GM21528 (cell line): ENCODE measurements around the gene CEP131.
"Not testable (repeated sequence)": the region's sequence is repeated elsewhere in the genome, so short reads cannot be mapped to it uniquely, and the experiment has no call there.

ENCODE experiments used
- ATAC-seq: cut with Tn5 transposase; IDR thresholded peaks from one replicate; pipeline ENCODE4 v1.9.1; 2021; ENCODE audit warnings: mild to moderate bottlenecking, moderate library complexity; ENCODE audit not compliant: unreplicated experiment, low FRiP score

Gene CEP131

DNA sequence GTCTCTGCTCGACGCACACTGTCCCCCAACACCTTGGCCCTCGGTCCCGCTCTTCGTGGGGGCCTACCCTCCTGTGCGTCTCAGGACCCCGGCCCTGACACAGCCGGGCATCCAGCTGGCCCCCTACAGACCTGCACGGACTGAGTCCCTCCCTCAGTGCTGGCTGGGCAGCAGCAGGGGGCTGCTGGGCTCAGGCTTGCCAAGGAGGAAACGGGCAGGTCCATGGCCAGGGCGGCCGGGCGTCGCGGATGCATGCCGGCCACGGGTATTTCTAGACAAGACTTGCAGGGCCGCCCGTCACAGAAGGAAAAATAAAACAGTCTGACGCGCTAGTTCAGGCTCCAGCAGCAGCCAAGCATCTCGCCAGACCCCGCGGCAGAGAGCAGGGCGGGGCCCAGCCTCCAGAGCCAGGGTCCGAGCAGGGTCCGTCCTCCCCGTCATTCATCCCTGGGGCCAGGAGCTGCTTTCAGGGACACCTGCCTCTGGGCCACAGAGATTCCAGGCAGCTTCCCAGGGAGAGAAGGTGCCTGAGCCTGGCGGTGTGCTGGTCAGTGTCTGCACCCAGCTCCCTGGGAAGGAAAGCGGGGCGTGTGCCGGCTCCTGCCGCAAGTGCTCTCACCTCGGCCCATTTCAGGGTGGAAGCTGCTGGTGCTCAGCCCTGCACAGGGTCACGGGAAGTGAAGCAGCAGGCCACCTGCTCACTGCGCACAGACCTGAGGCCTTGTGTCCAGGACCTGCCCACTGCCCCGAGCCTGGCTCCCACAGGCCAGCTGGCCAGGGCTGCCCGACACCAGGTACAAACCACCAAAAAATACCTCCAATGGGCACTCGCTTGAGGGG lies 64.7 kb downstream of the CEP131 start:
- ATAC-seq, result no peak

DNA sequence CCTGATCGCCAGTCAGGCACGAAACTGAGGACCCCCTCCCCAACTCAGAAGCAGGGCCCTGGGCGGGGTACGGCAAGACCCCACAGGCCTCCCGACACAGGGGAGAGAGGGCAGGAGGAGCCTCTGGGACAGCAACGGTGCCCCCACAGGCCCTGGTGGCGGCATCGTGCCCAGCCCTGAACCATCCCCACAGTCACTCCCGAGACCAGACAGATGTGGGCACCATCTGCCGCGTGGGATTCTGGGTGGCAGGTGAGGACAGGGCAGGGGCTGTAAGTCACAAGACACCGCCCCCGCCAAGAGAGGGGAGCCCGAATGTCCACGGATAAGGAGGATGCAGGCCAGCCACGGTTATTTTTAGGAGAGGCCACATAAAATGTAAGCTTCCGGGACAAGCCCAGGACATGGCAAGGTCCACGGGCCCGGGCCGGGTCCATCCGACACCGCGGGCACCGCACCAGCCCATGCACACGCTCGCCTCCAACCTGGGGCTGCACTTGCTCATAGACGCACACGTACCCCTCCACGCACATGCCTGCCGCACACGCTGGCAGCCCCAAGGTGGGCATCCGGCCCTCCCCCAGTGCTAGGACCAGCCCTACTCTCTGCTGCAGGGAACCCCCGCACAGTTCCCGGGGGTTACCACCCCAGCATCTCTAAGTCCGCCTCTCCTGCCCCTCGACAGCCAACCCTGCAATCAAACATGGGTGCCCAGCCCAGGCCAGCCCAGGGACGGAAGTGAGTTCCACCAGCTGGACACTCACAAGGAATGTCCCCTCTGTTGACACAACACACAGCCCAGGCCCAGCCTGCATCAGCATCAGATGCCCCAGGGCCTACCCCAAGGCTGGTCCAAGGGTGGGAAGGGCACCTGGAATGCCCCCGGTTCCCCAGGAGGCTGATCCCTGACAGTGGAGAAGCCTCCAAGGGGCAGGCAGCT lies 65.6 kb downstream of the CEP131 start:
- no peak for ATAC-seq

DNA sequence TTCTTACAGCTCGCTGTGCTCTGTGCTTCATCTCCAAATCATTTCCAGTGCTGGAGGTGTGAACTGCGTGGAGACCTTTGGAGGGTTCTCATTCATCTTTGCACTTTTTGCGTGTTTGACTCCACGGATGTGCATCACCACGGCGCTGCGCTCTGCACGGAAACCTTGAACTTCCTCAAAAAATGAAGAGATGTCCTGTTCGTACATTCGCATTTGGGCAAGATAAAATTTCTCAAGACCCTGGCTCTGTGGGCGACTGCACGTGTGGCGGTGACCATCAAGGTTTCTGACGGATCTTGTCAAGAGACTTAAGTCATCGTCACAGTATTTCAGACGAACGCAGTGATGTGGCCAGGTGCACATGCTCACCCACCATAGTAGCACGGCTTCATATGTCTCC lies 67.8 kb downstream of the CEP131 start:
- no peak for ATAC-seq

DNA sequence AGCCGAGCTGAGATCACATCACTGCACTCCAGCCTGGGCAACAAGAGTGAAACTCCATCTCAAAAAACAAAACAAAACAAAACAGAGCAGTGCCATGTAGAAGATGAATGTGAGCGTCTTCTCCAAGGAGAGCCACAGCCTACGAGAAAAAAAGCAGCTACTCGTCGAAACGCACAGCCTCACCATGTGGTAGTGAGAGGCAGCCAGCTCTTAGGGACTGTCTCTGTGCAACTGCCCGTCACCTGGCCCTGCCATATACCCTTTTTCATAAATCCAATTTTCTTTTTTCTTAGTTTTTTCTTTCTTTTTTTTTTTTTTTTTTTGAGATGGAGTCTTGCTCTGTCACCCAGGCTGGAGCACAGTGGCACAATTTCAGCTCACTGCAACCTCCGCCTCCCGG lies 68.7 kb downstream of the CEP131 start:
- ATAC-seq, result not testable (repeated sequence)

DNA sequence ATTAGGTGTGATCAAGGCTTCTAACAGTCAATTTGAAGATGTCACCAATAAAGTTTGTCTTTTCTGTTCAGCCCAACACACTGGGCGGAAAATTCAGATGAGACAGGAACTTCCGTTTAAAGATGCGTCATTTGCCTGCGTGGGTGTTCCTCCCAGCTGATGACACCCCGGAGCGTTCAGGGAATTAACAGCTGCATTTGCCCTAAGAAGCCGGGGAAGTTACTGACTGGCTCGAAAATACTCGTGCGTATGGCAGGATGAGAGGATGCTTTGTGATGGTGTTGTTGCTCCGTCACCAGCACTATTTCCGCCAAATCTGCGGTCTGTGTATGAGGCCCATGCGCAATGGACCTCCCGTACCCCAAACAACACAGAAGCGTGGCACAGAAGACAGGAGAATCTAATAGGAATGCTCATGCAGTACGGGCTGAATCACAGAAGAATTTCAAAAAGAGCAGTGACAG lies 69.4 kb downstream of the CEP131 start:
- ATAC-seq, result no peak

DNA sequence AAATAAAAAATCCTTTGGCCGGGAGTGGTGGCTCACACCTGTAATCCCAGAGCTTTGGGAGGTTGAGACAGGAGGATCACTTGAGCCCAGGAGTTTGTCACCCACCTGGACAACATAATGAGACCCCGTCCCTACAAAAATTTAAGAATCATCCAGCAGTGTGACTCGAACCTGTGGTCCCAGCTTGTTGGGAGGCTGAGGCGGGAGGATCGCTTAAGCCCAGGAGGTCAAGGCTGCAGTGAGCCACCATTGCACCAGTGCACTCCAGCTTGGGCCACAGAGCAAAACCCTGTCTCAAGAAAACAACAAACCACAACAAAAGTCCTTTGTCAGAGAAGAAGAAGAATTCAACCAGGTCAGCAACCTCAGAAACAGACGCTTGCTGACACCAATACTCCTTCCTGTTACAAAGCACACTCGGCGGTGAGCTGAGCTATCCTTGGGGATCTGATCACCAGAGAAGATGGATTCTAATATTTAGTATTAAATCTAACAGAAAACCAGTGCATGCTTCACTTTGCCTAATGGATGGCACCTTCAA lies 70.4 kb downstream of the CEP131 start:
- ATAC-seq, result no peak

DNA sequence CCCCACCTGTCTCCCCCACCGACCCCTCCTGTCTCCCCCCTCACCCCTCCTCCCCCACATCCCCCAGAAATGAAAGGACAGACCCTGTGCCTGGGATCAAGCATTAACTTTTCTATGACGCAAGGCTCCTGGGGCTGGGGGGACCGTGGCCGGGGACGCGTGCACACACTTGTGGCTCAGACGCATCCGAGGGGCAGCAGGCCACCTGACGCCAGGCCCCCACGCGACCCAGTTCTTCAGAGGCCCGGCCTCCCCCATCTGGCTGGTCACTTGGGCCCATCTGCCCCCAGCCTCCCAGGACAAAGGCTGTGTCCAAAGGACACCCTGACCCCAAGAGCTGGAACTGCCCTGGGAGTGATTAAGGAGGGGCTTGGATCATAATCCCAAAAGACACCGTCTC lies 71.5 kb downstream of the CEP131 start:
- no peak for ATAC-seq

DNA sequence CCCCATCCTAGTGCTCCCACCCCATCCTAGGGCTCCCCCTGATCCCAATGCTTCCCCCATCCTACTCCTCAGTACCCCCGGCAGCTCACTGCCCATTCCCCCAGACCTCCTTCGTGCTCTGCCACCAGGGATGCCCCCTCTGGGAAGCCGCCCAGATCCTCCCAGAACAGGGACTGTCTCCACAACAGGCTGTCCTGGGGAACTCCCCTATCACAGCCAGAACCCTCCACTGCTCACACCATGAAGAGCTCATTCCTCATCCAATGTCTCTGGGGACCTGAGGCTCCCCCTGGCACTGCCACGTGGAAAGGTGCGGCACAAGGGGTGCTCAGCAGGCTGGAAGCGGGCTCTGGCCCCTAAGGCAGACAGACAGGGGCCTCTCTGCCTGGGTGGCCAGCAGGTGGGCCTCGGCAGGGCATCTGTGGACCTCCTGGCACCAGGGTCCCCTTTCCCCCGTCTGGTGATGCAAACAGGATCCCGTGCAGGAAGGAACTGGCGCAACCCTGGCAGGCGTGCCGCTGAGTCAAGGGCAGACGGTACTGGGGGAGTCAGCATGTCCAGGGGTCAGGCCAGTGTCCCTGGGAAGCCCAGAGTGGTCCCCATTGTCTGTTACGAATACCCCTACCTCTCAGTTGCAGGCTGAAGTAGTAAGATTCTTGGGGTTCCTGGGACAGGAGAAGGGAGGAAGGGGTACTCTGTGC lies 72.2 kb downstream of the CEP131 start:
- no peak for ATAC-seq

DNA sequence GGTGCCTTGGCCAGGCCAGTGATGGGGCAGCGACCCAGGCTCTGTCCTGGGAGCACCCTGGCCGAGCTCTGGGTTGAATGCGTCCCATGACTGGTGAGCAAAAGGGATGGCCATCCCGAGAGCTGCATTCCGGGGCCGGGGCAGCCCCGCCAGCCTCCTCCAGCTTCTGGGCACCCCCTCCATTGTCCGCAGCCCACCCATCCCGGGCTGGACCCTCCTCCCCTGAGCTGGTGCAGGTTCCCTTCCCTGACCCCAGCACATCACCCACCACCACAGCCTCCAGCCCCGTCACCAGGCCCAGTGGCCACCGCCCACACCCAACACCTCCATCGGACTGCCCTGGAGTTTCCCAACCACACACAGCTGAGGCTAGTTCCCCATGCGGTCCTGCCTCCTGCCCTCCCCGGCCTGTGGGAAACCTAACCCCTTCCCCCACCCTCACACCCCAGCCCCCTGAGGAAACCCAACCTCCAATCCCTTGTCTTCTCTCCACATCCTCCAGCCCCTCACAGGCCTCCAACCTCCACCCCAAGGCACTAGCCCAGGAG lies 73.7 kb downstream of the CEP131 start:
- no peak for ATAC-seq

DNA sequence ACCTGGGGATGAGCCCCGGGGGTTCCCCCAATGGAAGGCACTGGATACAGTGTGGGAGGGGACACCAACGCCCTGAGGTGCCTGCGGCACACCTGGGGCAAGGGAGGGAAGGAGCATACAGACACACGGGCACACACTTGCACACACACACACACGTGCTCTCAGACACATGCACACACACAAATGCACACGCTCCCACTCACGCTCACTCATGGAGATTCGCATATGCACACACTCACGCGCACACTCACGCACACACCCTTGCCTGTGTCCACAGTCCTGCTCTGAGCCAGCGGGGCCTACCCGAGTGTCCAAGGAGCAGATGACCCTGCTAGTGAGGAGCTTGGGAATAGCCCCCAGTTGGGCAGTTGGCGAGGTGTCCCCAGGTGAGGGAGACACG lies 74.2 kb downstream of the CEP131 start:
- ATAC-seq, result no peak

DNA sequence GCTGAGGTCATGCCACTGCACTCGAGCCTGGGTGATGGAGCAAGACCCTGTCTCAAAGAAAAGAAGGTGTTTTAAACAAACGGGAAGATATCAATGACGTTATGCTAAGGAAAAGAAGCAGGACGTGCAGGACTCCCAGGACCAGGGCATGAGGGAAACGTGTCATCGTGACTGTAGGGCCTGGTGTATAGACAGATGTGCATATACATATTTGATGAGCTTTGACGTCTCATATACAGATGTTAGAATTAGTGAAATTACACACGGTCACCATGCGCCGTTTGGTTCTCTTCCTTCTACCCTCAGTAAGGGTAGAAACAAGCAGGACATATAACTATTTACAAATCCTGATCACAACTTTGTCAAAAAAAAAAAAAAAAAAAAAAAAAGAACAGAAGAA lies 75.1 kb downstream of the CEP131 start:
- no peak for ATAC-seq

DNA sequence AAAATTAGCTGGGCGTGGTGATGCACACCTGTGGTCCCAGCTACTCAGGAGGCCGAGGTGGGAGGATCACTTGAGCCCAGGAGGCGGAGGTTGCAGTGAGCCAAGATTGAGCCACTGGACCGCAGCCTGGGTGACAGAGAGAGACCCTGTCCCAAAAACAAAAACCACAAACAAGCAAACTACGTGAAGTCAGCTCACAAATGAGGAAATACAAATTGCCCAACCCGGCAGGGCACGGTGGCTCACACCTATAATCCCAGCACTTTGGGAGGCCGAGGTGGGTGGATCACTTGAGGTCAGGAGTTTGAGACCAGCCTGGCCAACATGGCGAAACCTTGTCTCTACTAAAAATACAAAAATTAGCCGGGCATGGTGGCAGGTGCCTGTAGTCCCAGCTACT lies 76.6 kb downstream of the CEP131 start:
- not testable (repeated sequence) for ATAC-seq

DNA sequence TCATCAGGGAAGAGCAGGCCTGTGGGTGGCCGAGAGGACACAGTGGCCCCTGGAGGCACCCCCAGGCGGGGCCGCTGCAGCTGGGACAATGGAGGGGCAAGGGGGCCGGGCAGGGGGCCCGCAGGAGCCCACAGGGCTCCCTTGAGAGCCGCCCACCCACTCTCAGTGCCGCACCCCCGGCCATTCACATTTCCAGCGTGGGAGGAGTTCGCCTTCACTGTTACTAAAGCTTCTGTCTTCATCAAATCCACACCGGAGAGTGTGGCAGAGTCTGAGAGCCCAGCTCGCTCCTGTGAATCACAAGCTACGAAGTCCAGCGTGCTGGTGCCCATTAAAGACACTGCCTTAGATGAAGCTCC lies 78.4 kb downstream of the CEP131 start:
- ATAC-seq, result no peak

DNA sequence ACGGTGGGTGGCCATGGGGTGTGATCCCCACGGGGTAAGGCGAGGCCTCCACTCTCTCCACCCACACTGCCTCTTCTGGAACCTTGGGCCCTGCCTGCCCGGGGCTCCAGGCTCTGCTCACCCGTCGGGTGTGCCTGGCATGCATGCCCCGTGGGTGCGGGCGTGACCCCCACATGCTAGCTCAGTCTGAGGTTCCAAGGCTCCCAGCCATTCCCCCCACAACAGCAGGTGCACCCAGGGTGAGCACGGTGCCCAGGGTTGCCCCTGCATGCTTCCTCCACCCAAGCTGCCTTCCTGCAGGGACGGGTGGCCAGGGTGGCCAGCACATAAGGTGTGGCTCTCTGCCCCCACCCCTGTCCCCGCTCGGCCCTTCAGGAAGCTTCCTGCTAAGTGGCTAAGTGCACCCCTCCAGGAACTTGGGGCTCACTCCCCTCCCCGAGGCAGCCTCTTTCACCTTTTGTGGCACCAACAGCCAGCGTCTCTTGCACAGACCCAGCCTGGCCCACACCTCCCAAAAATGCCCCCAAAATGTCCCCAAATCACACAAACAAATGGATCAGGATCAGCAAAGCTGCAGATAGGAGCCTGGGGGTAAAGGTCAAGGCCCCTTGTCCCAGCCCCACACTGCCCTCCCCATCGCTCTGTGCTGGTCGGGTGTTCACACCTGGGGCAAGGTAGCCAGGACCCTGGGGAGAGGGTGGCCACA lies 78.9 kb downstream of the CEP131 start:
- ATAC-seq, result no peak

DNA sequence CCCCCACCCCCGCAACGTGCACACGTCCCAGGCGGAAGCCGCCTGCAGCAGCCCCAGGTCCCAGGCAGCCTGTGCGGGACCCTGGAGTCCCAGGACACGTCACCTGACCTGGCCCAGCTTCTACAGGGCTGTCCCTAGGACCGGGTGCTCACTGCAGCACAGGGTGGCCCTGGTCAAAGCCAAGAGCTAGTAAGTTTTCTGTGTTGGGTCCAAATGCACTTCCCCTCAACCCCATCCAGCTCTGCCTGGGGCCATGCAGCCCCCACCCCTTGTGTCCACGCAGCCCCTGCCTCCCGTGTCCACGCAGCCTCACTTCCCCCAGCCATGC lies 79.6 kb downstream of the CEP131 start:
- ATAC-seq, result no peak

DNA sequence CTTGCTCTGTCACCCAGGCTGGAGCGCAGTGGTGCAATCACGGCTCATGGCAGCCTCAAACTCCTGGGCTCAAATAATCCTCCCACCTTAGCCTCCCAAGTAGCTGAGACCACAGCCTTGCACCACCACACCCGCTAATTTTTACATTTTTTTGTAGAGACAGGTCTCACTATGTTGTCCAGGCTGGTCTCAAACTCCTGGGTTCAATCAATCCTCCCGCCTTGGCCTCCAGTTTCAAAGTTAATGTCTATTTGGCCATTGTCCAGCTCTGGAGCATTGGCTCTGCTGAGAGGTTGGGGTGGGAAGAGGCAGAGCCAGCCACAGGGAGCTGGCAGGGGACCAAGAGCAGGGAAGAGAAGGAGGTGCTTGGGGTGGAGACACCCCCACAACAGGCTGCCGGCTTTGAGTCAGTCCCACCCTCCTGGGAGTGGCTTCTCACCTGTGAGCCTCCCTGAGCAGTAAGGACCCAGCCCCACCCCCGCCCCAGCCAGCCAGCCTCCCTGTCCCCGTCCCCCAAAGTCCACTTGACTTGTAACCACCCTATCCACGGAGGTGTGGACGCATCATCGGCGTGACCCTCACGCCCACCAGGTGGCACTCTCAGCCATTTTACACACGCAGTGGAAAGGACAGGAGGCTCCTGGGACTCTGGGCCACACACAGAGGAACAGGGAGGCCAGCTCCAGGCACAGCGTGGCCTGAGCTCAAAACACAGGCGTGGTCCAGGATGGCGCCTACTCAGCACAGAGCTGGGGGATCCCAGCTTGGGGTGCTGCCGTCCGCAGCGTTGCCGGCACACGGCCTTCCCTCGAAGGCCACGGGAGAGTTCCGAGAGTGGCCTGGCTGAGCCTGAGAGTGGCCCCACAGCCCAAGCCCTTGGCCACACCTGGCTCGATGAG lies 80.2 kb downstream of the CEP131 start:
- no peak for ATAC-seq

DNA sequence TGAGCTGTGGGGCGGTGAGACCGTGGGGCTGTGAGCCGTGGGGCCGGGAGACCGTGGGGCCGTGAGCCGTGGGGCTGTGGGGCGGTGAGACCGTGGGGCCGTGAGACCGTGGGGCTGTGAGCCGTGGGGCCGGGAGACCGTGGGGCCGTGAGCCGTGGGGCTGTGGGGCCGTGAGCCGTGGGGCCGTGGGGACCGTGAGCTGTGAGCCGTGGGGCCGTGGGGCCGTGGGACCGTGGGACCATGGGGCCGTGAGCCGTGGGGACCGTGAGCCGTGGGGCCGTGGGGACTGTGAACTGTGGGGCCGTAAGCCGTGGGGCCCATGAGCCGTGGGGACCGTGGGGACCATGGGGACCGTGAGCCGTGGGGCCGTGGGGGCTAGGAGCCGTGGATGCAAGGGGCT lies 82.1 kb downstream of the CEP131 start:
- ATAC-seq, result no peak

DNA sequence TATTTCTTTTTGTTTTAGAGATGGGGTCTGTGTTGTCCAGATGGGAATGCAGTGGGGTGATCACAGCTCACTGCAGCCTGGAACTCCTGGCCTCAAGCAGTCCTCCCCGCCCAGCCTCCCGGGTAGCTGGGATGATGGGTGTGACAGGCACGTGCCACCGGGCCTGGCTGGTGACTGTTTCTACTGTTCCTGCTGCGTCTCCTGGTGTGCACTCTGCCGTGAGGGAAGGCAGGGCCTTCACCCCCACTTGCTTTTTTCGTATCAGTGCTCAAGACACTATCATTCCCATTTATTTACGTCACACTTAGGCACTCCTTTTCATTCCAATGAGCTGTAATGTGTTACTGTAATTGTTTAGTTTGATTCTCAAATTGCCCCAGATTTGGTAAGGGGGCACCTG lies 82.7 kb downstream of the CEP131 start:
- no peak for ATAC-seq
